Gastroesophageal sphincter (tissue), 4 donors: ENCODE measurements around the gene SORBS1. TPM values are rescaled to one million over a fixed set of nuclear protein-coding genes. Genes with fewer than 3 reads are reported as not detected.

Source experiments
- ATAC-seq: fragments of 150-250 bp; one replicate; pipeline ENCODE4 v1.9.1; 2016; ENCODE audit warnings: mild to moderate bottlenecking, moderate library complexity
- H3K27ac ChIP-seq, 4 donors: fragments of 200-600 bp; sonication (generic) in 3 of 4; 1 replicate in 3 of 4; 2 replicates in 1 of 4; pipeline ENCODE4 v1.5.1; 2016 to 2019
- H3K27me3 ChIP-seq: fragments of 200-600 bp; sonication (generic); one replicate; pipeline ENCODE4 v1.5.1; 2019
- H3K36me3 ChIP-seq, 2 donors: fragments of 200-600 bp; sonication (generic); one replicate each; pipeline ENCODE4 v1.5.1; 2019; ENCODE audit warnings: control low read depth in 1 of 2
- H3K4me1 ChIP-seq, 3 donors: fragments of 200-600 bp; sonication (generic); 1 replicate in 2 of 3; 2 replicates in 1 of 3; pipeline ENCODE4 v1.5.1; 2016 to 2019; ENCODE audit warnings: control low read depth in 2 of 3
- H3K4me3 ChIP-seq, 2 donors: fragments of 200-600 bp; sonication (generic); one replicate each; pipeline ENCODE4 v1.5.1; 2019; ENCODE audit warnings: mild to moderate bottlenecking in 1 of 2, moderate library complexity in 1 of 2
- H3K9me3 ChIP-seq, 3 donors: fragments of 200-600 bp; sonication (generic); one replicate each; pipeline ENCODE4 v1.5.1; 2017 to 2019; ENCODE audit warnings: control low read depth in 2 of 3
- CTCF ChIP-seq, 4 experiments: fragments of 200-600 bp in 2 of 4; fragments of 450-650 bp in 2 of 4; sonication (generic) in 1 of 4; IDR thresholded peaks; one replicate each; pipeline ENCODE4 v1.5.1; 2017 to 2019; ENCODE audit warnings: antibody characterized with exemption in 4 of 4, mild to moderate bottlenecking in 2 of 4, moderate library complexity in 2 of 4
- EP300 ChIP-seq: sonication (generic); formaldehyde crosslinking; IDR thresholded peaks from one replicate; pipeline ENCODE4 v1.6.1; 2017; ENCODE audit warnings: antibody characterized with exemption, mild to moderate bottlenecking
- POLR2A ChIP-seq, 2 donors: fragments of 450-650 bp; IDR thresholded peaks; one replicate each; pipeline ENCODE4 v1.6.1; 2017; ENCODE audit warnings: antibody characterized with exemption in 2 of 2, mild to moderate bottlenecking in 2 of 2, moderate library complexity in 1 of 2
- POLR2AphosphoS5 ChIP-seq: sonication (generic); formaldehyde crosslinking; IDR thresholded peaks from one replicate; pipeline ENCODE4 v1.6.1; 2017; ENCODE audit warnings: antibody characterized with exemption
- WGBS, 2 donors: methylation state at CpG; one replicate each; pipeline ENCODE4 v1.1.5; 2018; ENCODE audit warnings: low coverage in 1 of 2; 5-methylcytosine and 5-hydroxymethylcytosine counted together
- total RNA-seq, 4 donors: library from RNA; depleted of rRNA; stranded (reverse); fragments of >200 nt; gene quantifications; one replicate each; pipeline ENCODE4 v1.1.0, GENCODE V29; 2016

The SORBS1 gene
- total RNA-seq, 4 donors from 2014 or later: 1,866 to 2,220 (median 1,948) TPM

- Histone ChIP-seq H3K27me3 (no peaks in the 10 kb centered on the region), H3K4me1 (peaks cover 14 to 99% (median 39%) of the 10 kb centered on the region in 3 donors), H3K4me3 (no peak overlapping the region), H3K27ac (peak overlapping the region; percentile 20 to 69 (median 60)), H3K36me3 (peaks cover 14 to 94% of the 10 kb centered on the region in 2 donors), H3K9me3 (no peaks in the 10 kb centered on the region)
- ATAC-seq: no peak
- no peak for TF ChIP-seq CTCF (IDR thresholded peaks at IDR 0.05)
- TF ChIP-seq POLR2AphosphoS5: peak; percentile 27
- WGBS, 2 donors: 53 to 75% methylated on average over 1 of the region's 1 CpG
These were observed 185.8 kb downstream of the SORBS1 start for GRCh38 chr10:95375418-95375817.

GRCh38 chr10:95374597-95375209 is 186.5 kb downstream of the SORBS1 start:
- no peaks in the 10 kb centered on the region for H3K27me3 ChIP-seq
- 7 to 8% methylated on average over 4 to 5 of the region's 5 CpGs for WGBS, 2 donors
- TF ChIP-seq POLR2AphosphoS5: peak; percentile 49
- peak; percentile 84 to 95 (median 89) for TF ChIP-seq CTCF (IDR thresholded peaks at IDR 0.05)
- no peak for TF ChIP-seq EP300
- TF ChIP-seq POLR2A (IDR thresholded peaks at IDR 0.05): no peak
- H3K36me3 ChIP-seq: peaks cover 8 to 94% of the 10 kb centered on the region in 2 donors
- no peaks in the 10 kb centered on the region for H3K9me3 ChIP-seq
- H3K4me3 ChIP-seq: no peak overlapping the region
- peak overlapping the region; percentile 13 to 69 (median 60) for H3K27ac ChIP-seq
- H3K4me1 ChIP-seq: peaks cover 14 to 99% (median 33%) of the 10 kb centered on the region in 3 donors
- ATAC-seq: peak; percentile 86

- Histone ChIP-seq H3K9me3 (no peaks in the 10 kb centered on the region), H3K27ac (peak overlapping the region in 3 of 4 donors; percentile 18 to 69 (median 21)), H3K4me1 (peaks cover 14 to 99% (median 29%) of the 10 kb centered on the region in 3 donors), H3K36me3 (peaks cover 8 to 94% of the 10 kb centered on the region in 2 donors), H3K27me3 (no peaks in the 10 kb centered on the region), H3K4me3 (no peak overlapping the region)
- no peak for TF ChIP-seq POLR2AphosphoS5
- no peak for TF ChIP-seq EP300
- TF ChIP-seq CTCF (IDR thresholded peaks at IDR 0.05): no peak
- no peak for TF ChIP-seq POLR2A (IDR thresholded peaks at IDR 0.05)
- no peak for ATAC-seq
These were observed 187.5 kb downstream of the SORBS1 start for GRCh38 chr10:95373660-95374059.

GRCh38 chr10:95364342-95364741 is 196.8 kb downstream of the SORBS1 start:
- Histone ChIP-seq H3K9me3 (no peaks in the 10 kb centered on the region), H3K4me1 (peaks cover 2 to 92% (median 4%) of the 10 kb centered on the region in 3 donors), H3K27me3 (no peaks in the 10 kb centered on the region), H3K27ac (peak overlapping the region in 3 of 4 donors; percentile 1 to 62 (median 33)), H3K36me3 (peaks cover 0 to 69% of the 10 kb centered on the region in 2 donors), H3K4me3 (no peak overlapping the region)
- ATAC-seq: no peak
- TF ChIP-seq POLR2A (IDR thresholded peaks at IDR 0.05) (no peak), EP300 (no peak), POLR2AphosphoS5 (no peak), CTCF (IDR thresholded peaks at IDR 0.05) (no peak)
- WGBS, 2 donors: 35 to 57% methylated on average over 3 to 6 of the region's 6 CpGs

GRCh38 chr10:95363303-95363912 is 197.8 kb downstream of the SORBS1 start:
- Histone ChIP-seq H3K4me1 (peaks cover 2 to 94% (median 4%) of the 10 kb centered on the region in 3 donors), H3K9me3 (no peaks in the 10 kb centered on the region), H3K27me3 (no peaks in the 10 kb centered on the region), H3K36me3 (peaks cover 0 to 69% of the 10 kb centered on the region in 2 donors), H3K4me3 (no peak overlapping the region), H3K27ac (peak overlapping the region in 1 of 4 donors; percentile 59)
- no peak for ATAC-seq
- TF ChIP-seq CTCF (IDR thresholded peaks at IDR 0.05) (peak; percentile 78 to 87 (median 85)), EP300 (no peak)
- 0 to 5% methylated on average over 2 of the region's 2 CpGs for WGBS, 2 donors
